WI38 (cell line): ENCODE measurements around the gene SMC1B.

Source experiments
- H3K4me3 ChIP-seq: 2 replicates; pipeline ENCODE4 v1.5.1; 2011; ENCODE audit warnings: low read depth, mild to moderate bottlenecking, control low read depth, low read length
- CTCF ChIP-seq: IDR thresholded peaks from 2 replicates; pipeline ENCODE4 v1.5.1; 2012; ENCODE audit warnings: low read depth, mild to moderate bottlenecking, control low read depth, low read length

The SMC1B gene

GRCh38 chr22:45318168-45318557 is 95.2 kb downstream of the SMC1B start:
- TF ChIP-seq CTCF = no peak
- H3K4me3 ChIP-seq = peak overlapping the region; percentile 40

DNA sequence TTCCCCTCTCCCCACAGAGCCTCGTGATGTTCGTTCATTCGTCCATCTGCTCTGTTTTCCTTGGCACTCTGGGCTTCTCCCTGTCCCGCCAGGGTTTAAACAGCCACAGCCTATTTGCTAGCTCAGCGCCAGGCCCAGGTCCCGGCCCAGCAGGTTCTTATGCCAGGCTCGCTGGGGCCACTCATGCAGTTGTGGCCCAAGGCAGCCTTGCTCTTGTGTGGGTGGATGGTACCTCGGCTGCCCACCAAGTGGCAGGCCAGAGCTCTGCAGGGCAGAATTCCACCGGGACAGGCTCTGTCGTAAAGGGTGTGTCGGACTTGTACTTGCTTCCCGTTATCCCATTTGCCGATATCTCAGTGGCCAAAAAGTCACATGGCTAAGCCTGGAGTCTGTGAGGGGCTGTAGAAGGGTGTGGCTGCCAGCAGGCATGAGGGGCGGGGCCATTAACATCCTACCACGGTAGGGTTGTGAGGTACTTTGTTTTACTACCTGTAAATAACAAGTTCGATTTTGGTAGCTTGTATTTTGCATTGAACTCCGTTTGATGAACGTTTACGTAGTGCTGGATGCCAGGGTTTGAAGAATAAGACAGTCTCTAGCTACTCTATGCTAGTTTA is 95.7 kb downstream of the SMC1B start:
- no peak overlapping the region for H3K4me3 ChIP-seq
- no peak for TF ChIP-seq CTCF

DNA sequence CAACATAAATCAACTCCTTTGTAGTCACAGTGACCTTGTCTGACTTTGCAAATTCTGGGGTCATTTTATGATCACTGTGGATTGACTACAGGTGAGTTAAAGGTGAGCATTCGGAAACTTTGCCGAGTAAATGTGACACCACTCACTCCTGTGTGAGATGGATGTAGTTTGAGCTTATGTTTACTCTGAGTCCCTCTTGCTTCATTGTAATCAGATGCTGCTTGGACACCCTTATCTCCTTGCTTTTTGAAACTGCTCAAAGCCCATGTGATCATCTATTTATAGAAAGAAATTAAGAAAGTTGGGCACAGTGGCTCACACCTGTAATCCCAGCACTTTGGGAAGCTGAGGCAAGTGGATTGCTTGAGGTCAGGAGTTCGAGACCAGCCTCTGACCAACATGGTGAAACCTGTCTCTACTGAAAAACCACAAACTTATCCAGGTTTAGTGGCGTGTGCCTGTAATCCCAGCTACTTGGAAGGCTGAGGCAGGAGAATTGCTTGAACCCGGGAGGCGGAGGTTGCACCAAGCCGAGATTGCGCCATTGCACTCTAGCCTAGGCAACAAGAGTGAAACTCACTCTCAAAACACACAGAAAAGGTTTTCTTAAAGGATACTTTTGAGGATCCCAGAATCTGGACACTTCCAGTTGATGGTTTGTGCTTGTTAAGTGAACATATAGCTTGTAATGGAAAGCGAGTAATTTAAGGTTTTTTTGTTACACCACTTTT is 96.4 kb downstream of the SMC1B start:
- no peak overlapping the region for H3K4me3 ChIP-seq
- no peak for TF ChIP-seq CTCF

DNA sequence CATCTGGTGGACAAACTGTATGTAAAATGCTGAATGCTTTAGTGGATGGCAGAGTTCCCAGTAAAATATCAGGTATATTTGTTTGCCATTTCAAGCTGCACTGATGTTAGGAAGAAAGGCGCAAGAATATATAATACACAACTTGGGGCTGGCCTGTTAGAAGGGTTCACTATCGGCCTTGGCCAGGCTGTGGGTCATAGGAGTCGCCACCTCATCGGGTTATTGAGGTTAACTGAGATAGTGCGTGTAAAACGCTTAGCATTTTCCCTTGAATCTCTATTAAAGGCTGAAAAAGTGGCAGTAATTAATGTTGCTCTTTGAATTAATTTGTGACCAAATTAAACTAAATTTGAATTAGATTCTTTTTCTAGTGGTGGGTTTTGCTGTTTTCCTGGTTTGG is 98.6 kb downstream of the SMC1B start:
- H3K4me3 ChIP-seq = no peak overlapping the region
- TF ChIP-seq CTCF = no peak

- no peak overlapping the region for H3K4me3 ChIP-seq
- TF ChIP-seq CTCF = no peak
Observed at GRCh38 chr22:45314054-45314721, 99.2 kb downstream of the SMC1B start.

GRCh38 chr22:45312856-45313255 is 100.5 kb downstream of the SMC1B start:
- TF ChIP-seq CTCF = no peak

GRCh38 chr22:45312415-45312814 is 101.0 kb downstream of the SMC1B start:
- no peak for TF ChIP-seq CTCF
- no peak overlapping the region for H3K4me3 ChIP-seq

More at GRCh38 chr22:45312856-45313255, 100.5 kb downstream of the SMC1B start:
- no peak overlapping the region for H3K4me3 ChIP-seq
